ENCODE data around the gene ZNF420.
"Not testable (repeated sequence)": the region's sequence is repeated elsewhere in the genome, so short reads cannot be mapped to it uniquely, and the experiment has no call there.

Gene ZNF420

DNA sequence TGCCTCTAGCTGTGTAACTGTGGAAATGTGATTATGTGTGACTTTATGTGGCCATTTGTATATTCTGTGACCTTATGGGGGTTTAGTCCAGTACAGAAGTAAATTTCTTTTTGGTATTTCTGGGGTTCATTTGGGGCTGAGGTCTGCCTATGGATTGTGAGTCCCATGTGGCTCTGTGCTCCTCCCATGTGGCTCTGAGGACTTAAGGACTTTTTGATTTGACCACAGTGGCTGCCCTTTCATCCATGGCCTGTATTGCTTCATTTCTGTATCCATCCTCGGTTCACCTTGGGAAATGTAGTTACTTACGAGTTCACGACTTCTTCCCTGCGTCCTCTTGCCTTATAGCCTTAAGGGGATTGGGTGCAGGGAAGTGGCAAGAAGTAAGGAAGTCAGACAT, 1.0 kb downstream of the ZNF420 start:
- no peak overlapping the region for H3K27ac ChIP-seq (ENCODE audit: low read depth, low read length, severe bottlenecking)
- peaks cover 42% of the 10 kb centered on the region for H3K9me3 ChIP-seq (ENCODE audit: control insufficient read depth, low read length)
- H3K4me1 ChIP-seq (ENCODE audit: control insufficient read depth, insufficient read depth, low read length, poor library complexity, severe bottlenecking) = no peaks in the 10 kb centered on the region
- no peaks in the 10 kb centered on the region for H3K36me3 ChIP-seq (ENCODE audit: control insufficient read depth, insufficient read depth, low read length)
- WGBS, 2 experiments (ENCODE audit: insufficient coverage in 2 of 2) = 82 to 92% methylated on average over 4 of the region's 4 CpGs
- peak overlapping the region; percentile 85 for H3K4me3 ChIP-seq (ENCODE audit: extremely low read depth, insufficient read depth, low read length, poor library complexity, severe bottlenecking)

DNA sequence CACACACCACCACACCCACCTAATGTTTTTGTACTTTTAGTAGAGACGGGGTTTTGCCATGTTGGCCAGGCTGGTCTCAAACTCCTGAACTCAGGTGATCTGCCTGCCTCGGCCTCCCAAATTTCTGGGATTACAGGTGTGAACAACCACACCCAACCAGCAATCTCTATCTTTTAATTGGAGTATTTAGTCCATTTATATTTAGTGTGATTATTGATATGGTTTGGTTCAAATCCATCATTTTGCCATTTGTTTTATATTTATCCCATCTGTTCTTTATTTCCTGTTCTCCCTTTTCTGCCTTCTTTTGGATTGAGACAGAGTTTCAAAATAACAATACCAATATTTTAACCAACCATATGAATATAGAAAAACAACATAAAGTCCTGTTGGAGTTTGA, 4.1 kb downstream of the ZNF420 start:
- H3K9me3 ChIP-seq (ENCODE audit: control insufficient read depth, low read length) = peaks cover 53% of the 10 kb centered on the region
- H3K4me1 ChIP-seq (ENCODE audit: control insufficient read depth, insufficient read depth, low read length, poor library complexity, severe bottlenecking) = no peaks in the 10 kb centered on the region
- H3K4me3 ChIP-seq (ENCODE audit: extremely low read depth, insufficient read depth, low read length, poor library complexity, severe bottlenecking) = no peak overlapping the region
- no peak overlapping the region for H3K27ac ChIP-seq (ENCODE audit: low read depth, low read length, severe bottlenecking)
- WGBS, 2 experiments (ENCODE audit: insufficient coverage in 2 of 2) = 67% methylated on average over 1 of the region's 2 CpGs; no CpG with 5 or more reads in 1 of the 2 experiments
- H3K36me3 ChIP-seq (ENCODE audit: control insufficient read depth, insufficient read depth, low read length) = no peaks in the 10 kb centered on the region

DNA sequence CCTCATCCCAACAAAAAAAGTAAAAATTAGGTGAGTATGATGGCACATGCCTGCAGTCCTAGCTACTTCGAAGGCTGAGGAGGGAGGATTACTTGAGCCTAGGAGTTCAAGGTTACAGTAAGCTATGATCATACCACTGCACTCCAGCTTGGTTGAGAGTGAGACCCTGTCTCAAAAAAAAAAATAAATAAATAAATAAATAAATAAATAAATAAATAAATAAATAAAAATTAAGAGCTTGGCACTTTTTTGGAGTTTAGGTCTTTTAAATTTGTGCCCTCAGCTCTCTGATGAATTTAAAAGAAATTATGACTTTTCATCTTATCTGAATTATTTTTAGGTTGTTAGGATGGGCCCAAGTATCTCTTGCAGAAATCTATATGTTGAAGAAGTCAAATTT, 8.9 kb downstream of the ZNF420 start:
- Histone ChIP-seq H3K36me3 (ENCODE audit: control insufficient read depth, insufficient read depth, low read length) (peaks cover 28% of the 10 kb centered on the region), H3K4me1 (ENCODE audit: control insufficient read depth, insufficient read depth, low read length, poor library complexity, severe bottlenecking) (no peaks in the 10 kb centered on the region), H3K4me3 (ENCODE audit: extremely low read depth, insufficient read depth, low read length, poor library complexity, severe bottlenecking) (no peak overlapping the region), H3K27ac (ENCODE audit: low read depth, low read length, severe bottlenecking) (no peak overlapping the region), H3K9me3 (ENCODE audit: control insufficient read depth, low read length) (peaks cover 62% of the 10 kb centered on the region)
- no CpG with 5 or more reads among the region's 1 CpG for WGBS, 2 experiments (ENCODE audit: insufficient coverage in 2 of 2)

DNA sequence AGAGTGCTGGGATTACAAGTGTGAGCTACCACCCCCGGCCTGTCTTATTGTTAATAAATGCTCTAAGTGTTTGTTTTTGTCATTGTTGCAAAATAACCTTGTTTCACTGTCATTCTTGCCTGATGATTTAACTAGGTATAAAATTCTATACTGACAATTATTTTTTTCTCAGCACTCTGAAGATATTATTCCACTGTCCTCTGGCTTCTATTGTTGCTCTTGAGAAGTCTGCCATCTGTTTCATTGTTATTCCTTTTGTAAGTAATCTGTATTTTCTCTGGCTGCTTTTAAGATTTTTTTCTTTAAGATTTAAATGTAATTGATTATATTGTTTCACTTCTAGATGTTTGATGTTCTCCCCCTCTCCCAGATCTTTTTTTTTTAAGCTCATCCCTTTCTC, 17.6 kb downstream of the ZNF420 start:
- no peak overlapping the region for H3K27ac ChIP-seq (ENCODE audit: low read depth, low read length, severe bottlenecking)
- WGBS, 2 experiments (ENCODE audit: insufficient coverage in 2 of 2) = no CpG with 5 or more reads among the region's 1 CpG
- H3K9me3 ChIP-seq (ENCODE audit: control insufficient read depth, low read length) = peaks cover 45% of the 10 kb centered on the region
- peaks cover 28% of the 10 kb centered on the region for H3K36me3 ChIP-seq (ENCODE audit: control insufficient read depth, insufficient read depth, low read length)
- H3K4me3 ChIP-seq (ENCODE audit: extremely low read depth, insufficient read depth, low read length, poor library complexity, severe bottlenecking) = no peak overlapping the region
- no peaks in the 10 kb centered on the region for H3K4me1 ChIP-seq (ENCODE audit: control insufficient read depth, insufficient read depth, low read length, poor library complexity, severe bottlenecking)

DNA sequence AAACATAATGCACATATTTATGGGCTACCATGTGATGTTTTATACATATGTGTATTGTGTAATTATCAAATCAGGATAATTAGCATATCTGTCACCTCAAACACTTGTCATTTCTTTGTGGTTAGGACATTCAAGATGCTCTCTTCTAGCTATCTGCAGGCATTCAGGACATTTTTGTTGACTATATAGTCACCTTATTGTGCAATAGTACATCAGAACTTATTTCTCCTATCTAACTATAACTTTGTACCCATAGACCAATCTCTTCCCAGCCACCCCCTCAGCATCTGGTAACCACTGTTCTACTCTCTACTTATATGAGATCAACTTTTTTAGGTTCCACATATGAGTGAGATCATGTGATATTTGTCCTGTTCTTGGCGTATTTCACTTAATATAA, 20.3 kb downstream of the ZNF420 start:
- H3K27ac ChIP-seq (ENCODE audit: low read depth, low read length, severe bottlenecking) = no peak overlapping the region
- no peaks in the 10 kb centered on the region for H3K4me1 ChIP-seq (ENCODE audit: control insufficient read depth, insufficient read depth, low read length, poor library complexity, severe bottlenecking)
- H3K4me3 ChIP-seq (ENCODE audit: extremely low read depth, insufficient read depth, low read length, poor library complexity, severe bottlenecking) = no peak overlapping the region
- WGBS, 2 experiments (ENCODE audit: insufficient coverage in 2 of 2) = no CpG with 5 or more reads among the region's 1 CpG
- H3K36me3 ChIP-seq (ENCODE audit: control insufficient read depth, insufficient read depth, low read length) = peaks cover under 1% of the 10 kb centered on the region
- H3K9me3 ChIP-seq (ENCODE audit: control insufficient read depth, low read length) = peaks cover 38% of the 10 kb centered on the region

DNA sequence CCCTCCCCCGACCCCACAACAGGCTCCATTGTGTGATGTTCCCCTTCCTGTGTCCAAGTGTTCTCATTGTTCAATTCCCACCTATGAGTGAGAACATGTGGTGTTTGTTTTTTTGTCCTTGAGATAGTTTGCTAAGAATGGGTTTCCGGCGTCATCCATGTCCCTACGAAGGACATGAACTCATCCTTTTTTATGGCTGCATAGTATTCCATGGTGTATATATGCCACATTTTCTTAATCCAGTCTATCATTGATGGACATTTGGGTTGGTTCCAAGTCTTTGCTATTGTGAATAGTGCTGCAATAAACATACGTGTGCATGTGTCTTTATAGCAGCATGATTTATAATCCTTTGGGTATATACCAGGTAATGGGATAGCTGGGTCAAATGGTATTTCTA, 25.9 kb downstream of the ZNF420 start:
- peaks cover 33% of the 10 kb centered on the region for H3K9me3 ChIP-seq (ENCODE audit: control insufficient read depth, low read length)
- no CpG with 5 or more reads among the region's 5 CpGs for WGBS, 2 experiments (ENCODE audit: insufficient coverage in 2 of 2)
- not testable (repeated sequence) for H3K4me1 ChIP-seq (ENCODE audit: control insufficient read depth, insufficient read depth, low read length, poor library complexity, severe bottlenecking); H3K27ac ChIP-seq (ENCODE audit: low read depth, low read length, severe bottlenecking); H3K36me3 ChIP-seq (ENCODE audit: control insufficient read depth, insufficient read depth, low read length); H3K4me3 ChIP-seq (ENCODE audit: extremely low read depth, insufficient read depth, low read length, poor library complexity, severe bottlenecking)

DNA sequence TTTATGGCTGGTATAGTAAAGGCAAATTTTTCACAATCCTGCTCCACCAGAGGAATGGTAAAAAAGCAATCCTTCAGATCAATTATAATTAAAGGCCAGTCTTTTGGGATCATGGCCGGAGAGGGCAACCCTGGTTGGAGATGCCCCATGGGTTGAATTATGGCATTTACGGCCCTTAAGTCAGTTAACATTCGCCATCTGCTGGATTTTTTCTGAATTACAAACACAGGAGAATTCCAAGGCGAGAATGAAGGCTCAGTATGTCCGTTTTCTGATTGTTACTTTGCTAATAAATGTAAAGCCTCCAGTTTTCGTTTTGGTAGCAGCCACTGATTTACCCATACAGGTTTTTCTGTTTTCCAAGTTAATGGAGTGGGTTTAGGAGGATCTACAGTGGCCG, 33.5 kb downstream of the ZNF420 start:
- not testable (repeated sequence) for H3K36me3 ChIP-seq (ENCODE audit: control insufficient read depth, insufficient read depth, low read length); H3K4me3 ChIP-seq (ENCODE audit: extremely low read depth, insufficient read depth, low read length, poor library complexity, severe bottlenecking); H3K27ac ChIP-seq (ENCODE audit: low read depth, low read length, severe bottlenecking); H3K4me1 ChIP-seq (ENCODE audit: control insufficient read depth, insufficient read depth, low read length, poor library complexity, severe bottlenecking)
- WGBS, 2 experiments (ENCODE audit: insufficient coverage in 2 of 2) = 17 to 89% methylated on average over 1 to 5 of the region's 7 CpGs
- peaks cover 52% of the 10 kb centered on the region for H3K9me3 ChIP-seq (ENCODE audit: control insufficient read depth, low read length)

DNA sequence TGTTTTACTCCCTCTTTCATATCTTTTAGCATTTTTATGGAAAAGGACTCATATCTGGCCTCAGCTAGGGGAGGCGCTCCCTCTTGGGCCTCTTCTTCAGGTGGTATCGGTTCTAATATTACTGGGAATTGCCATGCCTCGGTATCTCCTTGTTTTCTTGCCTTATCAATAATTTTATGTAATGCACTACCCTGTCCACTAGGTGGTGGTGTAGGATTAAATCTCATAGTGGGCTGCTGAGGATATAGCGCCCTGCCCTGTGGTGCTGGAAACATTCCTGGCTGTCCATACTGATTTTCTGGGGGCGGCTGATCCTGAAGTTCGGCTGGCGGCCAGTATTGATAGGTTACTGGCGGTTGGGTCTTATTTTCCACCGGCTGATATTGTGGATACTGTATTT, 35.8 kb downstream of the ZNF420 start:
- no peaks in the 10 kb centered on the region for H3K4me1 ChIP-seq (ENCODE audit: control insufficient read depth, insufficient read depth, low read length, poor library complexity, severe bottlenecking)
- peaks cover 5% of the 10 kb centered on the region for H3K36me3 ChIP-seq (ENCODE audit: control insufficient read depth, insufficient read depth, low read length)
- H3K27ac ChIP-seq (ENCODE audit: low read depth, low read length, severe bottlenecking) = no peak overlapping the region
- H3K9me3 ChIP-seq (ENCODE audit: control insufficient read depth, low read length) = peaks cover 45% of the 10 kb centered on the region
- H3K4me3 ChIP-seq (ENCODE audit: extremely low read depth, insufficient read depth, low read length, poor library complexity, severe bottlenecking) = no peak overlapping the region
- WGBS, 2 experiments (ENCODE audit: insufficient coverage in 2 of 2) = 87 to 96% methylated on average over 3 to 5 of the region's 9 CpGs

DNA sequence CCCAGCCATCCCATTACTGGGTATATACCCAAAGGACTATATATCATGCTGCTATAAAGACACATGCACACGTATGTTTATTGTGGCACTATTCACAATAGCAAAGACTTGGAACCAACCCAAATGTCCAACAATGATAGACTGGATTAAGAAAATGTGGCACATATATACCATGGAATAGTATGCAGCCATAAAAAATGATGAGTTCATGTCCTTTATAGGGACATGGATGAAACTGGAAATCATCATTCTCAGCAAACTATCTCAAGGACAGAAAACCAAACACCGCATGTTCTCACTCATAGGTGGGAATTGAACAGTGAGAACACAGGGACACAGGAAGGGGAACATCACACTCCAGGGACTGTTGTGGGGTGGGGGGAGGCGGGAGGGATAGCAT, 43.9 kb downstream of the ZNF420 start:
- not testable (repeated sequence) for H3K27ac ChIP-seq (ENCODE audit: low read depth, low read length, severe bottlenecking); H3K36me3 ChIP-seq (ENCODE audit: control insufficient read depth, insufficient read depth, low read length); H3K4me3 ChIP-seq (ENCODE audit: extremely low read depth, insufficient read depth, low read length, poor library complexity, severe bottlenecking); H3K4me1 ChIP-seq (ENCODE audit: control insufficient read depth, insufficient read depth, low read length, poor library complexity, severe bottlenecking)
- H3K9me3 ChIP-seq (ENCODE audit: control insufficient read depth, low read length) = peaks cover 34% of the 10 kb centered on the region
- no CpG with 5 or more reads among the region's 3 CpGs for WGBS, 2 experiments (ENCODE audit: insufficient coverage in 2 of 2)

DNA sequence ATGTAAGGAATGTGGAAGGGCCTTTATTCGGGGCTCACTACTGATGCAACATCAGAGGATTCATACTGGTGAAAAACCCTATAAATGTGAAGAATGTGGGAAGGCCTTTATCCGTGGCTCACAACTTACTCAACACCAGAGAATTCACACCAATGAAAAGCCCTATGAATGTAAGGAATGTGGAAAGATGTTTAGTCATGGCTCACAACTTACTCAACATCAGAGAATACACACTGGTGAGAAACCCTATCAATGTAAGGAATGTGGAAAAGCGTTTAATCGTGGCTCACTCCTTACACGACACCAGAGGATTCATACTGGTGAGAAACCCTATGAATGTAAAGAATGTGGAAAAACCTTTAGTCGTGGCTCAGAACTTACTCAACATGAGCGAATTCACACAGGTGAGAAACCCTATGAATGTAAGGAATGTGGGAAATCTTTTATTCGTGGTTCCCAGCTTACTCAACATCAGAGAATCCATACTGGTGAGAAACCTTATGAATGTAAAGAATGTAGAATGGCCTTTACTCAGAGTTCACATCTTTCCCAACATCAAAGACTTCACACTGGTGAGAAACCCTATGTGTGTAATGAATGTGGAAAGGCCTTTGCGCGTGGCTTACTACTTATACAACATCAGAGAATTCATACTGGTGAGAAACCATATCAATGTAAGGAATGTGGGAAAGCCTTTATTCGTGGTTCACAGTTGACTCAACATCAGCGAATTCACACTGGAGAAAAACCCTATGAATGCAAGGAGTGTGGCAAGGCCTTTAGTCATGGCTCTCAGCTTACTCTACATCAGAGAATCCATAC, 50.0 kb downstream of the ZNF420 start:
- Histone ChIP-seq H3K36me3 (ENCODE audit: control insufficient read depth, insufficient read depth, low read length) (peaks cover 19% of the 10 kb centered on the region), H3K4me3 (ENCODE audit: extremely low read depth, insufficient read depth, low read length, poor library complexity, severe bottlenecking) (no peak overlapping the region), H3K9me3 (ENCODE audit: control insufficient read depth, low read length) (peaks cover 83% of the 10 kb centered on the region), H3K4me1 (ENCODE audit: control insufficient read depth, insufficient read depth, low read length, poor library complexity, severe bottlenecking) (no peaks in the 10 kb centered on the region), H3K27ac (ENCODE audit: low read depth, low read length, severe bottlenecking) (no peak overlapping the region)
- WGBS, 2 experiments (ENCODE audit: insufficient coverage in 2 of 2) = 96 to 100% methylated on average over 3 to 5 of the region's 12 CpGs

DNA sequence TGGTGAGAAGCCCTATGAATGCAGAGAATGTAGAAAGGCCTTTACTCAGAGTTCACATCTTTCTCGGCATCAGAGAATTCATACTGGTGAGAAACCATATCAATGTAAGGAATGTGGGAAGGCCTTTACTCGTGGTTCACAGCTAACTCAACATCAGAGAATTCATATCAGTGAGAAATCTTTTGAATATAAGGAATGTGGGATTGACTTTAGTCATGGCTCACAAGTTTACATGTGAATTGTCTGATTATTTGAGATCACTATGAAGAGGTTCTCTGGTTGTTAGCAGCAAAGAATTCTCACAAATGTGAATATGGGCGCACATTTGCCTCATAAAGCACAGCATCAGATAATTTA, 50.6 kb downstream of the ZNF420 start:
- Histone ChIP-seq H3K27ac (ENCODE audit: low read depth, low read length, severe bottlenecking) (no peak overlapping the region), H3K4me1 (ENCODE audit: control insufficient read depth, insufficient read depth, low read length, poor library complexity, severe bottlenecking) (no peaks in the 10 kb centered on the region), H3K36me3 (ENCODE audit: control insufficient read depth, insufficient read depth, low read length) (peaks cover 19% of the 10 kb centered on the region), H3K9me3 (ENCODE audit: control insufficient read depth, low read length) (peaks cover 87% of the 10 kb centered on the region), H3K4me3 (ENCODE audit: extremely low read depth, insufficient read depth, low read length, poor library complexity, severe bottlenecking) (no peak overlapping the region)
- WGBS, 2 experiments (ENCODE audit: insufficient coverage in 2 of 2) = no CpG with 5 or more reads among the region's 3 CpGs

Measured in mesodermal cell (in vitro differentiated cells).